Endothelial cell of umbilical vein (primary cell): ENCODE data around the gene FXYD6. TPM values are rescaled to one million over a fixed set of nuclear protein-coding genes. Genes with fewer than 3 reads are reported as not detected.

ENCODE experiments used
- BruUV-seq: library from RNA; stranded (reverse); fragments of 400-500 nt; replicated peaks from 2 replicates; lab custom pipeline; 2021; lab: Mats Ljungman, UMichigan
- CTCF ChIA-PET: fragments of 300-600, 350-600 bp; sonication (Branson Sonifier 250); formaldehyde crosslinking; loops from one replicate; lab custom pipeline; 2021; ENCODE audit warnings: antibody characterized with exemption, inconsistent platforms; lab: Charles Lee
- POLR2A ChIA-PET: fragments of 300-600, 350-600 bp; sonication (Branson Sonifier 250); formaldehyde crosslinking; loops from one replicate; lab custom pipeline; 2021; ENCODE audit warnings: antibody characterized with exemption, inconsistent platforms; lab: Charles Lee
- DNase-seq: peaks from one replicate; pipeline ENCODE4 v3.0.0-alpha.2; 2011; ENCODE audit warnings: low read depth, low spot score
- FAIRE-seq: peaks from 2 replicates; lab custom pipeline; 2011; peaks lifted over from hg19 to GRCh38; lab: Jason Lieb, UNC
- H2AFZ ChIP-seq: 2 replicates; pipeline ENCODE4 v1.6.0; 2012; ENCODE audit warnings: low read depth, low read length, control low read depth, inconsistent platforms
- H3K27ac ChIP-seq: 2 replicates; pipeline ENCODE4 v1.5.1; 2011; ENCODE audit warnings: low read depth, mild to moderate bottlenecking, control low read depth, low read length, moderate library complexity; ENCODE audit not compliant: insufficient read depth
- H3K27me3 ChIP-seq, 2 experiments: 2 replicates each; pipeline versions ENCODE4 v1.6.0 to v1.6.1; 2011; ENCODE audit warnings: low read length in 2 of 2, mixed read lengths in 1 of 2; ENCODE audit not compliant: control insufficient read depth in 2 of 2, insufficient read depth in 2 of 2
- H3K36me3 ChIP-seq, 2 experiments: 2 replicates in 1 of 2; 3 replicates in 1 of 2; pipeline ENCODE4 v1.5.1; 2011; ENCODE audit warnings: low read length in 2 of 2, mild to moderate bottlenecking in 1 of 2, moderate library complexity in 1 of 2; ENCODE audit not compliant: control insufficient read depth in 2 of 2, insufficient read depth in 2 of 2; ENCODE audit errors: extremely low read depth in 1 of 2
- H3K4me1 ChIP-seq: 3 replicates; pipeline ENCODE4 v1.5.1; 2011; ENCODE audit warnings: mild to moderate bottlenecking, low read length; ENCODE audit not compliant: control insufficient read depth, insufficient read depth; ENCODE audit errors: extremely low read depth
- H3K4me2 ChIP-seq: 2 replicates; pipeline ENCODE4 v1.6.1; 2011; ENCODE audit warnings: low read length, control low read depth, mixed read lengths; ENCODE audit not compliant: insufficient read depth
- H3K4me3 ChIP-seq, 3 experiments: fragments of 200-600 bp in 1 of 3; sonication (generic), shearing (Covaris generic) in 1 of 3; replicated peaks in 1 of 3; 2 replicates each; pipeline ENCODE4 v1.5.1; 2011 to 2016; ENCODE audit warnings: control low read depth in 3 of 3, low read length in 3 of 3, mild to moderate bottlenecking in 2 of 3, inconsistent platforms in 1 of 3, low read depth in 1 of 3, moderate library complexity in 1 of 3; ENCODE audit not compliant: insufficient read depth in 1 of 3
- H3K79me2 ChIP-seq: 2 replicates; pipeline ENCODE4 v1.6.0; 2012; ENCODE audit warnings: low read length, inconsistent platforms; ENCODE audit not compliant: control insufficient read depth, insufficient read depth
- H3K9ac ChIP-seq: replicated peaks from 2 replicates; pipeline ENCODE3; 2011; ENCODE audit warnings: low read length, control low read depth; ENCODE audit not compliant: insufficient read depth; ENCODE audit errors: extremely low read depth
- H3K9me1 ChIP-seq: replicated peaks from 3 replicates; pipeline ENCODE4 v1.6.0; 2011; ENCODE audit warnings: mild to moderate bottlenecking, low read length; ENCODE audit not compliant: control insufficient read depth, insufficient read depth; ENCODE audit errors: extremely low read depth
- H3K9me3 ChIP-seq: replicated peaks from 2 replicates; pipeline ENCODE4 v1.5.1; 2012; ENCODE audit warnings: low read length, inconsistent platforms; ENCODE audit not compliant: control insufficient read depth, insufficient read depth
- H4K20me1 ChIP-seq: replicated peaks from 2 replicates; pipeline ENCODE3; 2011; ENCODE audit warnings: mild to moderate bottlenecking, low read length; ENCODE audit not compliant: control insufficient read depth, insufficient read depth; ENCODE audit errors: extremely low read depth
- EZH2 ChIP-seq: IDR thresholded peaks from 2 replicates; pipeline ENCODE4 v1.6.1; 2012; ENCODE audit warnings: borderline replicate concordance, low read depth, mild to moderate bottlenecking, moderate library complexity, low read length, inconsistent platforms; ENCODE audit not compliant: severe bottlenecking
- FOS ChIP-seq: IDR thresholded peaks from 2 replicates; pipeline ENCODE4 v1.6.1; 2011; ENCODE audit warnings: mild to moderate bottlenecking, low read length, moderate library complexity, borderline replicate concordance; ENCODE audit not compliant: insufficient read depth
- GATA2 ChIP-seq: IDR thresholded peaks from 2 replicates; pipeline ENCODE4 v1.7.0; 2011; ENCODE audit warnings: low read depth, mild to moderate bottlenecking, moderate library complexity, mixed read lengths, low read length; ENCODE audit not compliant: insufficient read length, insufficient read depth
- JUN ChIP-seq: IDR thresholded peaks from 2 replicates; pipeline ENCODE4 v1.6.1; 2011; ENCODE audit warnings: borderline replicate concordance, low read depth; ENCODE audit not compliant: insufficient read length, insufficient read depth
- MAX ChIP-seq: IDR thresholded peaks from 2 replicates; pipeline ENCODE4 v1.6.1; 2011; ENCODE audit not compliant: insufficient read depth, insufficient read length
- MYC ChIP-seq: IDR thresholded peaks from one replicate; pipeline ENCODE4 v1.6.1; 2011; ENCODE audit warnings: mild to moderate bottlenecking, low read depth, low read length
- POLR2A ChIP-seq: IDR thresholded peaks from 2 replicates; pipeline ENCODE4 v1.6.1; 2012; ENCODE audit warnings: low read depth, mild to moderate bottlenecking, control low read depth, low read length
- POLR2AphosphoS5 ChIP-seq: IDR thresholded peaks from 2 replicates; pipeline ENCODE4 v1.6.1; 2012; ENCODE audit warnings: low read depth, mild to moderate bottlenecking, control low read depth, low read length, moderate library complexity; ENCODE audit not compliant: insufficient read depth
- dilution Hi-C: fragments of 300-500 bp; cut with MboI; formaldehyde crosslinking; loops from one replicate; pipeline ENCODE4 v1.15.0; 2019; ENCODE audit warnings: low sequenced_read_pairs; ENCODE audit not compliant: extremely low pct_ligation_motif_present
- intact Hi-C: fragments of 100-400 bp; cut with micrococcal nuclease; formaldehyde crosslinking; loops from one replicate; pipeline ENCODE4 v1.10.0; 2022
- polyA plus RNA-seq, 4 experiments: library from polyadenylated mRNA; depleted of rRNA in 3 of 4; stranded (reverse) in 3 of 4; unstranded in 1 of 4; fragments of >200 nt; gene quantifications; 2 replicates each; pipeline versions ENCODE4 v1.2.1 to v1.2.3, GENCODE V29; 2011 to 2012; ENCODE audit warnings: missing spikeins in 1 of 4
- total RNA-seq: library from RNA; stranded (reverse); gene quantifications from 2 replicates; pipeline ENCODE4 v1.2.3, GENCODE V29; 2021
- TF ChIP-seq, protein P1 (sequence below), 2 donors: IDR thresholded peaks; 1 replicate in 1 of 2; 2 replicates in 1 of 2; pipeline ENCODE4 v1.5.1; 2011; ENCODE audit warnings: low read length in 2 of 2, mild to moderate bottlenecking in 2 of 2, moderate library complexity in 2 of 2, control low read depth in 1 of 2, inconsistent platforms in 1 of 2, low read depth in 1 of 2; ENCODE audit not compliant: insufficient read depth in 1 of 2; ENCODE audit errors: extremely low read depth in 1 of 2

Gene FXYD6
- total and polyA plus RNA-seq, 2 donors (not counting 3 experiments of a cell fraction or from before 2014, with no cell fraction given): 1.4 to 8.7 TPM

DNA sequence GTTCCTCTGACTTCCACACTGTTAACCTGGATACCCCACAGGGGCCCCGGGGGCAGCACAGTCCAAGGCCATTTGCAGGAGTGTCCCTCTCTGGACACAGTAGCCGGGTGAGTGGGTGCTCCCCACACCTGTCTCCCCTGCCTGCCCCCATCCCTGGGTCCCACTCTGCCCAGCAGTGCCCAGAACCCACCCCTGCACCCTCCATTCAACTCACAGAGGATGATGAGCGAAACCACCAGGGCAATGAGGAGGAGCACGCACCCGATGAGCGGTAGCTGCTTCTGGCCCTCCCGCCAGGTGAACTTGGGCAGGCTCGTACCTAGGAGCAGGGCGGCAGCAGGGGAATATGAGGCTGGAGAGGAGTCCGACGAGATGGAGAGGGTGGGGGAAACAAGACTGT, 40.5 kb upstream of the FXYD6 start:
- no peak overlapping the region for H2AFZ ChIP-seq
- no peaks in the 10 kb centered on the region for H3K27me3 ChIP-seq
- H3K9me3 ChIP-seq: no peaks in the 10 kb centered on the region
- no peak overlapping the region for H3K27ac ChIP-seq
- intact Hi-C loops: no loop called here
- H3K79me2 ChIP-seq: no peaks in the 10 kb centered on the region
- H4K20me1 ChIP-seq: no peaks in the 10 kb centered on the region
- CTCF ChIA-PET: interaction anchor here (0.7 to 1.5 kb wide), 3 partner anchors 12 to 54 kb away, joined by 3 to 9 read pairs (median 3); no protein-coding TSS in a partner anchor
- no peak overlapping the region for H3K9ac ChIP-seq
- no peaks in the 10 kb centered on the region for H3K9me1 ChIP-seq
- H3K4me2 ChIP-seq: no peak overlapping the region
- POLR2A ChIA-PET: no interaction called here
- no peak for DNase-seq
- H3K4me3 ChIP-seq: no peak overlapping the region
- no peaks in the 10 kb centered on the region for H3K36me3 ChIP-seq
- no peaks in the 10 kb centered on the region for H3K4me1 ChIP-seq
- FAIRE-seq: no peak
- TF ChIP-seq MAX (no peak), POLR2A (no peak), EZH2 (no peak), JUN (no peak), FOS (no peak), POLR2AphosphoS5 (no peak), MYC (no peak), GATA2 (no peak)
- TF ChIP-seq, protein P1, sequence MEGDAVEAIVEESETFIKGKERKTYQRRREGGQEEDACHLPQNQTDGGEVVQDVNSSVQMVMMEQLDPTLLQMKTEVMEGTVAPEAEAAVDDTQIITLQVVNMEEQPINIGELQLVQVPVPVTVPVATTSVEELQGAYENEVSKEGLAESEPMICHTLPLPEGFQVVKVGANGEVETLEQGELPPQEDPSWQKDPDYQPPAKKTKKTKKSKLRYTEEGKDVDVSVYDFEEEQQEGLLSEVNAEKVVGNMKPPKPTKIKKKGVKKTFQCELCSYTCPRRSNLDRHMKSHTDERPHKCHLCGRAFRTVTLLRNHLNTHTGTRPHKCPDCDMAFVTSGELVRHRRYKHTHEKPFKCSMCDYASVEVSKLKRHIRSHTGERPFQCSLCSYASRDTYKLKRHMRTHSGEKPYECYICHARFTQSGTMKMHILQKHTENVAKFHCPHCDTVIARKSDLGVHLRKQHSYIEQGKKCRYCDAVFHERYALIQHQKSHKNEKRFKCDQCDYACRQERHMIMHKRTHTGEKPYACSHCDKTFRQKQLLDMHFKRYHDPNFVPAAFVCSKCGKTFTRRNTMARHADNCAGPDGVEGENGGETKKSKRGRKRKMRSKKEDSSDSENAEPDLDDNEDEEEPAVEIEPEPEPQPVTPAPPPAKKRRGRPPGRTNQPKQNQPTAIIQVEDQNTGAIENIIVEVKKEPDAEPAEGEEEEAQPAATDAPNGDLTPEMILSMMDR (IDR thresholded peaks at IDR 0.05; ENCODE audit: extremely low read depth in 1 of 2, insufficient read depth in 1 of 2, low read depth in 1 of 2, low read length in 2 of 2): no peak
- BruUV-seq: no TSS peak
- dilution Hi-C loops: no loop called here
